HG02970 (cell line): ENCODE results near the gene MS4A5.
A peak's percentile ranks its signal among the peaks of the same experiment; 100 is the strongest.

Experiments
- ATAC-seq: cut with Tn5 transposase; IDR thresholded peaks from one replicate; pipeline ENCODE4 v1.9.1; 2021; ENCODE audit warnings: mild to moderate bottlenecking, moderate library complexity, moderate number of reproducible peaks; ENCODE audit not compliant: unreplicated experiment, low FRiP score

MS4A5 gene

DNA sequence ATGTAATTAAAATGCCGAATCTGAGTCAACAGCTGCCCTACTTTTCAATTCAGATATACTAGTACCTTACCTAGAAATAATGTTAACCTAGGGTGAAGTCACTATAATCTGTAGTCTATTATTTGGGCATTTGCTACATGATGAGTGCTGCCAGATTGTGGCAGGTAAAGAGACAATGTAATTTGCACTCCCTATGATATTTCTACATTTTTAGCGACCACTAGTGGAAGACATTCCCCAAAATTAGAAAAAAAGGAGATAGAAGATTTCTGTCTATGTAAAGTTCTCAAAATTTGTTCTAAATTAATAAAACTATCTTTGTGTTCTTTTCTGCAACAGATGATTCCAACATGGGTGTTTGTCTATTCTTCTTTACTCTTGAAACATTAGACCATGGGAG is 40.4 kb downstream of the MS4A5 start:
- no peak for ATAC-seq

DNA sequence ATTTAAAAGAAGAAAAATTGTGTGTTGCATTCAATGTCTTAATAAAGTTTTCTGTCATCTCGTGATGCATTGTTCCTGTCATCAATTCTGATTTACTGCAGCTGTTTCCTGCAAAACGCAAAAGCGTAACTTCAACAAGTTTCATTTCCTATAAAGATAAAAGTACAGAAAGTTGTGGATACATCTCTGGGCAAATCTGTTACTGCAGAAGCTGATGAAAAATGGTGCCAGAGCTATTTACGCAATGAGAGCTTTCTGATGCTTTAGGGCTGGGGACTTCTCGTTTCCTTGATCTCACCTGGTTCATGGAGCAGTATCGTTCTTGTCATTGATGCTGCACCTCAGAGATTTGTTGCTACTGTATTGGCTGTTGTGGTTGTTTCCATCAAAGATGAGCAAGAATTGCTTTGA is 47.7 kb downstream of the MS4A5 start:
- ATAC-seq: no peak

DNA sequence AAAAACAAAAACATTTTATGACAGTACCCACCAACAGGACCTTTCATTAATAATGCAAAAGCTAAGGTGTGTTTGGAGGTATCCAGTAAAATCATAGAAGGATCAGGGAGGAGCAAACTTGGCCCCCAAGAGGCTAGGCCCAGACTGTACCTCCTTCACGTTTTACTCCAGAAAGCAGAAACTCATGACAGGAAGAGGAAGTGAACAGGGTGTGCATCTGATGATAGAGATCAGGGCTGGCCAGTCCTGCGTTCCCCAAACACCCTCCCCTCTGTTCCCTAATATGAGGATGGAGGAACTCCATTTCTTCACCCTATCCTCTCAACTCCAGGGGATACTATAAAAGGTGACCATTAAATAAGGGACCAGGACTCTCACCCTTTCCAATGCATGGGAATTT is 53.0 kb downstream of the MS4A5 start:
- no peak for ATAC-seq

DNA sequence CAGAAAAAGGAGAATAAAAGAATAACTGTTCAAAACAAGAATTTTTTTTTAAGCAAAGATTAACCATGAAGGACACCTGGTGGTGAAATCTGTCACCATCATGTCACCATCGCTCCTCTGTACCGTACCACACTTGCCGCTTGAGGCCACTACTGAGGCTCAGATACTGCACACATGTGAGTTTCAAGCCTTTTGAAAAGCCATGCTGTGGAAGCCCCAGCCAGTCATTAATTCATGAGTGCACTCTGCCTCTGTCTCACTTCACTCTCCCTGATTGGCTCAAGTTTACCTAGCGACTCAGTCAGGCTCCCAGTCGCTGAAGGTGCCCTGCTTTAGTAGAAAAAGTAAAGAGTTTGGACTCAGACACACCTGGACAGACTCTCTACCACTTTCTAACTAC is 56.6 kb downstream of the MS4A5 start:
- peak; percentile 83 for ATAC-seq

DNA sequence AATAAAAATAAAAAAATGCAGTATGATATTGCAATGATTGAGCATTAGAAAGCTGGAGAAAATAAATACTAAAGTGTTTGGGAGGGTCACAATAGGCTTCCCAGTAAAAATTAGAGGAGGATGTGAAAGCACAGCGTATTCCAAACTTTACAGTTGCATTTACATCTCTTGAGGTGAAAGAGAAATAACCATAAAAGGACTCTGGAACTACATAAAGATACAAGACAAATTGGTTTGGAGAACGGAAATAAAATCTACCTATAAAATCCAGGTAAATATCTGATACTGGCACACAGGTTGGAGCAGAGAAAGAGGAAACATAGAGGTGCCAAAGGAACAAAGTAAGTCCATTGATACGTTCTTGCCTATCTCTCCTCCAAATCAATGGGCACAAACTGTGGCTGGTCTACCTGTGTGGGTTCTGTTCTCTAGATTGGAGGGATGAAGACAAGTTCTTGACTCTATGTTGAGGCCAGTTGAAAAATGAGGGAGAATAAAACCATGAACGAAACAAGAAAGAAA is 63.2 kb downstream of the MS4A5 start, which contains the start of gene MS4A12:
Gene MS4A12, plus strand, starts transcription at position 291 of the 522 bp plus-strand sequence. CDS start 4,541 bp downstream, outside the sequence.
- ATAC-seq: no peak

DNA sequence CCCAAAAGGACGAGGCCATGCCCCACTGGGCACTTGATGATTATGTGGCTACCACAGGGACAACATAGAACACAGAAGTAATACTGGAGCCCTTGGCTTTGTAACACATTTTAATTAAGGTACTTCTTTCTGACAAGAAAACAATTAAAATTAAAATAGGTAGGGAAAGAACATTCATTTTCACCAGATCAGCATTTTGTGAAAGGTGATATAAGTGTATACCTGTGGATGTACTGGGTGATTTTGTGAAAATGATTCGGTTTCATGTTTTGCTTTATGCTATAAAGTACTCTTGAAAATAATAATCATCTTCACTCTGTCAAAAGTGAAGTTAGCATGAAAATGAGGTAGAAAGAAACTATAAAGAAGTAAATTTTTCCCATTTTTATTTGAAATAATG is 64.1 kb downstream of the MS4A5 start:
- ATAC-seq: no peak
